Colonic mucosa (tissue), 4 donors: Measurements from ENCODE around the gene MYOC. TPM values are rescaled to one million over a fixed set of nuclear protein-coding genes. Genes with fewer than 3 reads are reported as not detected.

Source experiments
- DNase-seq: peaks from one replicate; pipeline ENCODE4 v3.0.0-alpha.2; 2020
- H3K27ac ChIP-seq: fragments of 200-600 bp; one replicate; pipeline ENCODE4 v1.8.0; 2021
- H3K27me3 ChIP-seq: fragments of 200-600 bp; one replicate; pipeline ENCODE4 v1.8.0; 2021
- H3K36me3 ChIP-seq: fragments of 200-600 bp; one replicate; pipeline ENCODE4 v1.8.0; 2021
- H3K4me1 ChIP-seq: fragments of 200-600 bp; one replicate; pipeline ENCODE4 v1.8.0; 2021; ENCODE audit warnings: mild to moderate bottlenecking
- H3K4me3 ChIP-seq: fragments of 200-600 bp; one replicate; pipeline ENCODE4 v1.8.0; 2021
- H3K9ac ChIP-seq, 2 donors: one replicate each; pipeline ENCODE4 v1.7.0; 2013; ENCODE audit warnings: control low read depth in 2 of 2, low read depth in 2 of 2, low read length in 2 of 2
- H3K9me3 ChIP-seq: fragments of 200-600 bp; one replicate; pipeline ENCODE4 v1.8.0; 2021
- CTCF ChIP-seq: fragments of 200-600 bp; IDR thresholded peaks from one replicate; pipeline ENCODE4 v1.8.0; 2022; ENCODE audit warnings: antibody characterized with exemption, mild to moderate bottlenecking
- intact Hi-C: fragments of 100-400 bp; cut with DNase I; formaldehyde crosslinking; loops from one replicate; pipeline ENCODE4 v1.14.1; 2022
- total RNA-seq, 2 donors: library from RNA; stranded (reverse); fragmentation: NEBNext Ultra II Directional in 1 of 2; extraction: Animal tissue kit (Norgen Biotek cat#: 25700) in 1 of 2; gene quantifications; one replicate each; pipeline ENCODE4 v1.2.1, GENCODE V29; 2021
- donor health status: healthy.
- donor health status: DM: no; HTN: no; CAD: no.
- donor health status: DM: no; HTN: no; CAD: no.

Gene MYOC
- total RNA-seq, 2 donors from 2014 or later: 0.62 to 1.3 TPM

GRCh38 chr1:171676823-171677222 is 24.3 kb upstream of the MYOC start:
- Histone ChIP-seq H3K4me1 (no peaks in the 10 kb centered on the region), H3K9me3 (no peaks in the 10 kb centered on the region), H3K9ac (no peak overlapping the region), H3K27me3 (no peaks in the 10 kb centered on the region), H3K4me3 (no peak overlapping the region), H3K27ac (no peak overlapping the region), H3K36me3 (no peaks in the 10 kb centered on the region)
- DNase-seq: peak; percentile 3
- TF ChIP-seq CTCF: no peak
- intact Hi-C loops: no loop called here

GRCh38 chr1:171674431-171675405 is 22.2 kb upstream of the MYOC start:
- no peaks in the 10 kb centered on the region for H3K4me1 ChIP-seq
- intact Hi-C loops: no loop called here
- no peak overlapping the region for H3K9ac ChIP-seq
- no peak overlapping the region for H3K4me3 ChIP-seq
- H3K36me3 ChIP-seq: no peaks in the 10 kb centered on the region
- H3K27me3 ChIP-seq: no peaks in the 10 kb centered on the region
- no peaks in the 10 kb centered on the region for H3K9me3 ChIP-seq
- no peak for DNase-seq
- no peak for TF ChIP-seq CTCF
- no peak overlapping the region for H3K27ac ChIP-seq

- no peaks in the 10 kb centered on the region for H3K9me3 ChIP-seq
- intact Hi-C loops: no loop called here
- no peaks in the 10 kb centered on the region for H3K36me3 ChIP-seq
- H3K9ac ChIP-seq: no peak overlapping the region
- no peak for TF ChIP-seq CTCF
- no peak for DNase-seq
- no peak overlapping the region for H3K4me3 ChIP-seq
- no peaks in the 10 kb centered on the region for H3K4me1 ChIP-seq
- no peaks in the 10 kb centered on the region for H3K27me3 ChIP-seq
- no peak overlapping the region for H3K27ac ChIP-seq
These were observed 18.3 kb upstream of the MYOC start for GRCh38 chr1:171670739-171671138.

GRCh38 chr1:171668372-171668771 is 15.9 kb upstream of the MYOC start:
- no peaks in the 10 kb centered on the region for H3K9me3 ChIP-seq
- no peaks in the 10 kb centered on the region for H3K27me3 ChIP-seq
- no peak overlapping the region for H3K9ac ChIP-seq
- H3K4me1 ChIP-seq: no peaks in the 10 kb centered on the region
- no peaks in the 10 kb centered on the region for H3K36me3 ChIP-seq
- TF ChIP-seq CTCF: no peak
- no peak overlapping the region for H3K27ac ChIP-seq
- intact Hi-C loops: no loop called here
- DNase-seq: no peak
- H3K4me3 ChIP-seq: no peak overlapping the region

GRCh38 chr1:171666114-171666769 is 13.8 kb upstream of the MYOC start:
- Histone ChIP-seq H3K4me3 (no peak overlapping the region), H3K9ac (no peak overlapping the region), H3K4me1 (no peaks in the 10 kb centered on the region), H3K27me3 (no peaks in the 10 kb centered on the region), H3K9me3 (no peaks in the 10 kb centered on the region), H3K27ac (no peak overlapping the region), H3K36me3 (no peaks in the 10 kb centered on the region)
- no peak for DNase-seq
- intact Hi-C loops: no loop called here
- no peak for TF ChIP-seq CTCF
